GM18951 (cell line): ENCODE measurements around the gene ZNG1B.
"Not testable (repeated sequence)": the region's sequence is repeated elsewhere in the genome, so short reads cannot be mapped to it uniquely, and the experiment has no call there.

Experiments used
- POLR2A ChIP-seq: IDR thresholded peaks from 4 replicates; pipeline ENCODE4 v1.6.1; 2011; ENCODE audit warnings: mild to moderate bottlenecking; ENCODE audit not compliant: insufficient read length, insufficient read depth; ENCODE audit errors: extremely low read depth
- in situ Hi-C: fragments of 300-500 bp; cut with MboI; formaldehyde crosslinking; loops from one replicate; pipeline ENCODE4 v1.12.0; 2022; ENCODE audit warnings: low sequenced_read_pairs, mixed read lengths, inconsistent platforms; ENCODE audit not compliant: unreplicated experiment

The ZNG1B gene

DNA sequence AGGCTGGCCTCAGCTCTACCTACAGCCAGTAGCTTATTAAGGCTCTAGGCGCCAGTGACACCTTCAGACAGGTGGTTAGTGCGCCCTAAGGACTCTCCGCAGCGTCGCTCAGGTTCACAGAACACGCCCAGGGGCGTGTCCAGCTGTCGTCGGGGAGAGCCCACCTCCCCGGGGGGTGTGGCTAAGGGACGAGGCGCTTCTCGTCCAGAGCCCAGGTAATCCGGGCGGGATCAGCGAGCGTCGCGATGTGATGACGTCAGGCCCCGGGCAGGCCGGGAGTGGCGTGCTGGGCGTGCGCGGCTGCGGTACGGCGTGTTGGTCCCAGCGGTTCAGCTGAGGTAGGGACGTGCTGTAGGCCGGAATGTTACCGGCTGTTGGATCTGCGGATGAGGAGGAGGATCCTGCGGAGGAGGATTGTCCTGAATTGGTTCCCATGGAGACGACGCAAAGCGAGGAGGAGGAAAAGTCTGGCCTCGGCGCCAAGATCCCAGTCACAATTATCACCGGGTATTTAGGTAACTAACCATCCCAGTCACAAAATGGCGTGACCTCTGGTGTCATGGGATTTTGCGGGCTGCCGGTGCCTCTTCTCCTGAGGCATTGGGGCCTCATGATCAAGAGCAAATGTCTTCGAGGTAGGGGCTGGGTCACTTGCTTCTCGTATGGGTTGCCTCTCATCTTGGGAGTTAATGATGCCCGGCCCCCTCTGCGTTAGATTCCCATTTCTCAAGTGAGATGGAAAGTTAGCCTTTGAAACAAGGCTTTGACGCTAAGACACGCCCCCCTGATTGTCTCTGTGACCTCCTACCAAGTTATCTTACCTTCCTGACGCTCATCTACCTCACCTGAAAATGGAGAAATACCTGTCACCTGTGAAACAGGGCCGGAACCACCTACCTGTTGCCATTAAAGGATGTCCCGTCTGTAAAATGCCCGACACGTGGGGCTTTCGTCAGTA lies at the start of gene ZNG1B:
Gene ZNG1B (plus strand): TSS at position 184 of the 958 bp plus-strand sequence. CDS start 178 bp downstream, at position 362.
- in situ Hi-C loops: not testable (repeated sequence)
- TF ChIP-seq POLR2A: peak; percentile 25

DNA sequence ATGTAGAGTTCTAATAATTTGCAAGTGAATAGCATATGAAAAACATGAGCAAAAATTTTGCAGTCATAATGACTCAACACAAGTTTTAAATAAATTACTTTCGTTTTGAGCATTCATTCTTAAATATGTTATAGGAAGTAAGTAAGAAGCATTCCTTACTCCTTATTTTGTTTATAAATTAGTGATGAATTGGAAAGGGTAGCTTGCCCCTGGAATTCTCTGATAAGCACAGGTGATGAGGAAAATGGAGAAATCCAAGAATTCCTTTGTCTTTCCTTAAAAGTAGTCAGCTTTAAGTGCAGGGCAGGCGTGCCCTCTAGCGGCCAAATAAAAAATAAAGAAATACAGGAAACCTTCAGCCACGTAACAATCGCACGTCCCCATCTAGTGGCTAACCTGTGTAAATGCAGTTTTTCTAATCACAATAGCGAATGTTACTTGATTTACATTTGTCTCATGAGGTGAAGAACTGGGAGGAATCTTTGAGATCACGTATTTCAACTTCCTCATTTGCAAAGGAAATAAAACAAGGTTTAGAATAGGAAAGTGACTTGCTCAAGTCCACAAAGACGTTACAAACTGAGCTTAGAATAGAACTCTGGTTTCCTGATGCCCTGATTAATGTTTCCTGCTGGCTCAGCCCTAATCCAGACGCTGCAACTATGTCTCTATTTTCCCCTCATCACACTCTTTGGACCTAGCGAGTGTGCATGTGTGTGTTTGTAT lies 47.2 kb upstream of the ZNG1B start:
- no peak for TF ChIP-seq POLR2A
- in situ Hi-C loops: no loop called here

DNA sequence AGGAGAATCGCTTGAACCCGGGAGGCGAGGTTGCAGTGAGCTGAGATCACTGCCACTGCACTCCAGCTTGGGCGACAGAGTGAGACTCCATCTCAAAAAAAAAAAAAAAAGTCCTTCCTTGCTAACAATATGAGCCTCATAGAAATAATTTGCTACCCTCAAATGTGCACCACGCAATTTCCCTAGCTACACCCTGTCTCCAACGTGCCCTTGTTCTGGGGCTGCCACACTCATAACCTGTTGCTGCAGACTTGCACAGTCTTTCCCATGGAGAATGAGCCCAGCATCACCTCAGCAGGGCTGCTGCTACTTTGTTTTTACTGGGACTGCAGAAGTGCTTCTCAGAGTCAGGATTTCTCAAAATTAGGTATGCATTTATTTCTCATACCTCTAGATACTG lies 46.4 kb upstream of the ZNG1B start:
- in situ Hi-C loops: no loop called here
- TF ChIP-seq POLR2A: no peak

DNA sequence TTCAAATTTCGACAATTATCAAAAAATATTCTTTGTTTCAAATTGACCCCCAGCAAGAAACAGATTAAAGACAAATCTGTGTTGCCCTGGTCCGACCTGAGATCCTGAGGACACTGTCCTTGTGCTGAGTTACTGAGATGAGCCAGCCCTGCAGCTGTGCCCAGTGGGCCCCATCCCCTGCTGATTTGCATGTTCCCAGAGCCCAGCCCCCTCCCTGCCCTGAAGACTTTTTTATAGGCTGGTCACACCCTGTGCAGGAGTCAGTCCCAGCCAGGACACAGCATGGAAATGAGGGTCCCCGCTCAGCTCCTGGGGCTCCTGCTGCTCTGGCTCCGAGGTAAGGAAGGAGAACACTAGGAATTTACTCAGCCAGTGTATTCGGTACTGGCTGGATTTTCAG lies 31.4 kb upstream of the ZNG1B start:
- no peak for TF ChIP-seq POLR2A
- in situ Hi-C loops: no loop called here

DNA sequence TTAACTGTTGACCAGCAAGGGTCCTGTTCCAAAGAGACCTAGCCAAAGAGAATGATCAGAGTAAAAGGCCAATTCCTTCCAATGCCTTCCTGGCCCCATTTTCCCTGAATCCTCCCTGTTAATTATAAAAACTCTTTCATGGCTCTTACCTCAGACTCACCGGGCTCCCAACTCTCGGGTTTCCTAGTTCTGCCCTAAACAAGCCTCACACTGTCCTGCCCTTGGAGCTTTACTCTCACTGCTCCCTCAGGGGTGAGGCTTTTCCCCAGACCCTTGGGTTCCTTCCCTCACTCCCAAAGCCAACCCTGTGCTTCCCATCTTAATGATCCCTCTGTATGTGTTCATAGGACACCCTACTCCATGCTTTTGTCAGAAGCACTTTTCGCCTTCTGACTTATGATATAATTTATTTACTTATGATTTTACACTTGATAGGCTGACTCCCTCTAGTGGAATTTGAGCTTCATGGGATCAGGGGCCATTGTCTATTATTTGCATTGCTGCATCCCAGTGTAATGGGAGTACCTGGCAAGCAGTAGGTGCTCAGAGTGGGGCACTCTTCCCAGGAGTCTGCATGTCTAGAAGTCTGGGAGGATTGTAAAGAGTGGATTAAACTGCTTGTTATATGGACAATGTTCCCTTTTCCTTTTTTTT lies 29.9 kb upstream of the ZNG1B start:
- no peak for TF ChIP-seq POLR2A

DNA sequence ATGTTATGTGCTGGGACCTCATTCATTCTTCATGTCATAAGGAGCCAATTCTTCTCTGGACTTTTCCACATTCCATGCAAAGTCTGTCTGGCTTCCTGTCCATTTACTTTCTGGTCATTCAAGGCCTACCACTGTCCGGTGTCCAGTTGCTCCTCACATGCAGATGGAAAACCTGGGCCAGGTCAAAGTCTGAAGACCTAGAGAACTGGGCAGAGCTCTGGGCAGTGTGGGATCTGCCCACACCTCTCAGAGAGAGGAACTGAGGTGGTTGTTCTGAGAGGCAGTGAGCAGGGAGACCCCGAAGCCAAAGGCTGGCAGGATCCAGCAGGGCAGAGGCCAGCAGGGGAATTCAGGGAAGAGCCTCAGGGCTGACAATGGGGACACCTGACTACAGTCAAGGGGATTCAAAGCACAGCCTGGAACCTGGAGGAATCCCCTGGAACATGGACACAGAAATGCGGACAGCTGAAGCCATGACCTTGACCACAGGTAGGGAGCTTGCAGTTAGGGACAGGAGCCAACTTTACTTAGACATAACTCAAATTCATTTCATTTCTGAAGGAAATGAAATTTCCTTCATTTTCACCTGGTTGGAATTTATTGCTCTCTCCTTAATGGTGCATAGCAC lies 25.7 kb upstream of the ZNG1B start:
- in situ Hi-C loops: not testable (repeated sequence)

More for the DNA sequence above, 29.9 kb upstream of the ZNG1B start:
- in situ Hi-C loops: no loop called here

DNA sequence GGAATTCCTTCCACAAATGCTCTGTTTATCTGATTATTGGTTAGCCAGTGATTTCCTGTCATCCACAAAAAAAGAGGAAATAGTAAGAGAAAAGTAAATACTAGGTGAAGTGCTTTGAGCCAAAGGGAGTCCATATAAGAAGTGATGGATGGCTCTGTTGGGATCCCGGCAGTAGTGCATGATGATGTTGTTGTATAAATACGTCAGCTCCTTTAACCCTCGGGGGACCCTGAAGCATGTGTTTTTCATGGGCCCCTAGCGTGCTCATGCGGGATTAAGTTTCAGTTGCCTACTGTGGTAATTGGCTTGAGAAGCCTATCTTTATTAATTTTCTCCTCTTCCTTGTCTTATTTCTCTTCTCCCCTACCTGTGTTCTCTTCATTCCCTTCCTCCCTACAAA lies 24.7 kb upstream of the ZNG1B start:
- in situ Hi-C loops: not testable (repeated sequence)

DNA sequence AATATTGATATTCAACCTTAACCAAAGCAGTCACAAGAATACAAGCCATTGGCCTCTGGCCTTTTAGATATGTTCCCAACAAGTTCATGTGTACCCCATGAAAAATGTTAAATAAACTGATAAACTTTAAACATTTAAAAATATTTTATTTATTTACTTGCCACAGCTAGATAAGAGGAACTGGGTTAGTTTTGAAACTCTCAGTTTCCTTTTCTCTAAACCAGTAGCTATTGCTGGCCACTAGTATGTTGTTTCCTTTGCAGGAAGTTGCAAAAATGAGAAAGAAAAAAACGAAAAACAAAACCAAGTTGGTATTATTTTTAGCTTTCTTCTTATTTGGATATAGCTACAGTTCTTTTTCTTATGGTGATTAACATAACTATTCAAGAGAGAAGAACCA lies 5.7 kb upstream of the ZNG1B start:
- in situ Hi-C loops: not testable (repeated sequence)

DNA sequence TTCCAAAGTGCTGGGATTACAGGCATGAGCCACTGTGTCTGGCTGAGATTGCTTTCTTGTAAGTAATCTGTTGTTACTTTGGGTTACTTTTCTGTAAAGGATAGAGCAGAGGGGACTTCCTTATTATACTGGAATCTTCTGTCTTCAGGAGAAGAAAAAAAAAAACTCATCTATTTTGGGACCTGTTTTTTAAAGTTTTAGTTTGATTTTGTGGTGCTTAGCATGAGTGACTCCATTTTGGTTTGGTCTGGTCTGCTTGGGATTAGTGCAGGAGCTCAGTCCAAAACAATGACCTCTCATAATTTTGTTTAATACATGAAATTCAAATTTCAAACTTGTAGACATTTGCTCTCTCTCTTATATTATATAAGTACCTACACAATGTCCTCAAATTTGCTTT lies 4.0 kb upstream of the ZNG1B start:
- in situ Hi-C loops: not testable (repeated sequence)

DNA sequence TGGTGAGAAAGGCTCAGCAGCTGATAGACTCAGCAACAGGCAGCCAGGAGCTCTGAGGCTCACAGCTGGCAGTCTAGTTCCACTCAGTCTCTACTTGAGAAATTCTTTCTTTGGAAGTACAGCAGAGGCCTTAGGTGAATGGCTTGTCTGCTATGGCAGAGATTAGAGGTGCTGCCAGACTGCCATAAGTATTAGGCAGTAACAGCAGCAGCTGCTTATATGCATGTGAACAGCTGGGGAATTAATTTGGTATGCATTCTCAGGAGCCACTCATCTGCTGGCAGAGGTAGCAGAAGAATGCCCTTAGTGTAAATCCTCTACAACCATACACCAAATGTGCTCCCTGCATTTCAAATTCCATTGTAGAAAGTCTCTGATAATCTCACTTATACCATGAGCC lies 28.3 kb downstream of the ZNG1B start:
- in situ Hi-C loops: not testable (repeated sequence)

DNA sequence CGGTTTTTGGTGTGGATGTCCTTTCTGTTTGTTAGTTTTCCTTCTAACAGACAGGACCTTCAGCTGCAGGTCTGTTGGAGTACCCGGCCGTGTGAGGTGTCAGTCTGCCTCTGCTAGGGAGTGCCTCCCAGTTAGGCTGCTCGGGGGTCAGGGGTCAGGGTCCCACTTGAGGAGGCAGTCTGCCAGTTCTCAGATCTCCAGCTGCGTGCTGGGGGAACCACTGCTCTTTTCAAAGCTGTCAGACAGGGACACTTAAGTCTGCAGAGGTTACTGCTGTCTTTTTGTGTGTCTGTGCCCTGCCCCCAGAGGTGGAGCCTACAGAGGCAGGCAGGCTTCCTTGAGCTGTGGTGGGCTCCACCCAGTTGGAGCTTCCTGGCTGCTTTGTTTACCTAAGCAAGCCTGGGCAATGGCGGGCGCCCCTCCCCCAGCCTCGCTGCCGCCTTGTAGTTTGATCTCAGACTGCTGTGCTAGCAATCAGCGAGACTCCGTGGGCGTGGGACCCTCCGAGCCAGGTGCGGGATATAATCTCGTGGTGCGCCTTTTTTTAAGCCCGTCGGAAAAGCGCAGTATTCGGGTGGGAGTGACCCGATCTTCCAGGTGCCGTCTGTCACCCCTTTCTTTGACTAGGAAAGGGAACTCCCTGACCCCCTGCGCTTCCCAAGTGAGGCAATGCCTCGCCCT lies 39.3 kb downstream of the ZNG1B start:
- in situ Hi-C loops: not testable (repeated sequence)

DNA sequence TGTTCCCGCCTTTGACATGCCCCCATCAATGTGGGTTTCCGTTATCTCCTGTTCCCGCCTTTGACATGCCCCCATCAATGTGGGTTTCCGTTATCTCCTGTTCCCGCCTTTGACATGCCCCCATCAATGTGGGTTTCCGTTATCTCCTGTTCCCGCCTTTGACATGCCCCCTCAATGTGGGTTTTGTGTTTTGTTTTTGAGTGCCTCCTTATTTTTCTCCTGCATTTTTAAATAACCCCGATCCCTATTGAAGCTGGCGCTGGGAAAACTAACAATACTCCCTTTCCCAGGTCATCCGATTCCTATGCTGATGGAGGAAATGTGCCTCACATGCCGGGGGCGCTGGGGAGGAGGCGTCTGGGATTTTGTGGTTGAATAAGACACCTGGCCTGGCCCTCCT lies 59.0 kb downstream of the ZNG1B start:
- in situ Hi-C loops: not testable (repeated sequence)

DNA sequence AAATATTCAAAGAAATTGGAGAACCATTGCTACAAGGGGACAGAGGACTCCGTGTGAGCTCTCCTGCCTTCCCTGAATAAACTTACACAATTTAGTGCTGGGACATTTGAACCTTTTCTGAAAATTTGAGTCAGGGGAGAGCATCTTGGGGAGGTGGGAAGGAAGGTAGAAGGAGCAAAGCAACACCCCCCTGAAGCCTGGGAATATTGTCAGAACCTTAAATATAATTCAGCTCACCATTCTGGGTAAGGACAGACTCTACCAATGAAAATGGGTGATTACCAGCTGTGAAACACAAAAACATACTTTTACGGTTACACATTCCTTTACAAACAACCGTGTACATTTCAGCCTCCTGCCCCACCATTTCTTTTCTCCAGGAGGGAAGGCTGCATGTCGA lies 60.9 kb downstream of the ZNG1B start, which contains the start of gene FOXD4L1:
Gene FOXD4L1 (plus strand): TSS at position 301 of the 400 bp plus-strand sequence. CDS start 592 bp downstream, outside the sequence.
- in situ Hi-C loops: not testable (repeated sequence)

DNA sequence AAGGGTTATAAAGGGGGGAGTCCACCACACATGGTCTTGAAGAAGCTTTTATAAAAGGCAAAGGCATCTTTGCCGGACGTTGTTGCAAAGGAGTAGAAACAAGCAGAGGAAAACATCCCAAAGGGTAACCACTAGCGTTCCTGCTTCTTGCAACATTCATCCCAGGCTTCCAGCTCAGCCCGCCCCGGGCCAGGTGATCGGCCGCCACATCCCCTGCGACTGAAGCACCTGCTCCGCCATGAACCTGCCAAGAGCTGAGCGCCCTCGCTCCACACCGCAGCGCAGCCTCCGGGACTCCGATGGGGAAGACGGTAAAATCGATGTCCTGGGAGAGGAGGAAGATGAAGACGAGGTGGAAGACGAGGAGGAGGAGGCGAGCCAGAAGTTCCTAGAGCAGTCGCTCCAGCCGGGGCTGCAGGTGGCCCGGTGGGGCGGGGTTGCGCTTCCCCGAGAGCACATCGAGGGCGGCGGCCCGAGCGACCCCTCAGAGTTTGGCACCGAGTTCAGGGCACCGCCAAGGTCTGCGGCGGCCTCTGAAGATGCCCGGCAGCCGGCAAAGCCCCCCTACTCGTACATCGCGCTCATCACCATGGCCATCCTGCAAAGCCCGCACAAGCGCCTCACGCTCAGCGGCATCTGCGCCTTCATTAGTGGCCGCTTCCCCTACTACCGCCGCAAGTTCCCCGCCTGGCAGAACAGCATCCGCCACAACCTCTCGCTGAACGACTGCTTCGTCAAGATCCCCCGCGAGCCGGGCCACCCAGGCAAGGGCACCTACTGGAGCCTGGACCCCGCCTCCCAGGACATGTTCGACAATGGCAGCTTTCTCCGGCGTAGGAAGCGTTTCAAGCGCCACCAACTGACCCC lies 61.8 kb downstream of the ZNG1B start:
- in situ Hi-C loops: not testable (repeated sequence)

DNA sequence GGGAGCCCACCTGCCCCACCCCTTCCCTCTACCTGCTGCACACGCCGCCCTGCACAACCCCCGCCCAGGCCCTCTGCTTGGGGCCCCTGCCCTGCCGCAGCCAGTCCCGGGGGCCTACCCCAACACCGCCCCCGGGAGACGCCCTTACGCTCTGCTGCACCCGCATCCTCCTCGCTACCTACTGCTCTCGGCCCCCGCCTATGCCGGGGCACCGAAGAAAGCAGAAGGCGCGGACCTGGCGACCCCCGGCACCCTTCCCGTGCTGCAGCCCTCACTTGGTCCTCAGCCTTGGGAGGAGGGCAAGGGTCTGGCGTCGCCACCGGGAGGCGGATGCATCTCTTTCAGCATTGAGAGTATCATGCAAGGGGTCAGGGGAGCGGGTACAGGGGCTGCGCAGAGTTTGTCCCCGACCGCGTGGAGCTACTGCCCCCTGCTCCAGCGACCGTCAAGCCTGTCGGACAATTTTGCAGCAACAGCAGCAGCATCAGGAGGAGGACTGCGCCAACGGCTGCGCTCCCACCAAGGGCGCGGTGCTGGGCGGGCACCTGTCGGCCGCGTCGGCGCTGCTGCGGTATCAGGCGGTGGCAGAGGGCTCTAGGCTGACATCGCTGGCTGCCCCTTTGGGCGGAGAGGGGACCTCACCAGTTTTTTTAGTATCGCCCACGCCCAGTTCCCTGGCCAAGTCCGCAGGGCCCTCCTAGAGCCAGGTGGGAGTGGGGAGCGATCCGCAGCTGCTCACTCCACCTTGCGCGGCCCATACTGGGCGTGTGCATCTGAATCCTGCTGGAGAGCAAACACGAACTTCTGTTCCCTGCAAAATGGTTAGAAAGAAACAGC lies 62.6 kb downstream of the ZNG1B start:
- in situ Hi-C loops: not testable (repeated sequence)

DNA sequence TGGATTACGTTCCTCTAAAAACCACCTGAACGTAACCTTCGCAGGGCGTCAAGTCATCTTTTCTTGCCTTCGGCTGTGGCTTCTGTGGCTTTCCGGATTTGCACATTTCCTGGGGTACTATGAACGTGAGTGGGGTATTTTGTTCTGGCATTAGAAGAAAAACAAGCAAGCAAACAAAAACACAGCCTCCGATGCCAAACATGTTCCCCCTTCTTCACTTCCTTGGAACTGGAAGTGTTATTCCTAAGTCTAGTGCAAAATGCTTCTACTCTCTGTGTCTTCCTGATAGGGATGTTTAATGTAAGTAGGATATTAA lies 63.2 kb downstream of the ZNG1B start:
- in situ Hi-C loops: not testable (repeated sequence)
